Lower leg skin (tissue), 3 donors: ENCODE measurements around the gene TASP1.

Experiments used
- POLR2A ChIP-seq, 2 donors: fragments of 450-650 bp; IDR thresholded peaks; one replicate each; pipeline ENCODE4 v1.6.1; 2016 to 2017; ENCODE audit warnings: antibody characterized with exemption in 2 of 2, mild to moderate bottlenecking in 1 of 2, moderate library complexity in 1 of 2
- TF ChIP-seq, protein P1 (sequence below), 3 donors: fragments of 450-650 bp; IDR thresholded peaks; one replicate each; pipeline ENCODE4 v1.5.1; 2016; ENCODE audit warnings: antibody characterized with exemption in 3 of 3, mild to moderate bottlenecking in 3 of 3, moderate library complexity in 2 of 3

DNA sequence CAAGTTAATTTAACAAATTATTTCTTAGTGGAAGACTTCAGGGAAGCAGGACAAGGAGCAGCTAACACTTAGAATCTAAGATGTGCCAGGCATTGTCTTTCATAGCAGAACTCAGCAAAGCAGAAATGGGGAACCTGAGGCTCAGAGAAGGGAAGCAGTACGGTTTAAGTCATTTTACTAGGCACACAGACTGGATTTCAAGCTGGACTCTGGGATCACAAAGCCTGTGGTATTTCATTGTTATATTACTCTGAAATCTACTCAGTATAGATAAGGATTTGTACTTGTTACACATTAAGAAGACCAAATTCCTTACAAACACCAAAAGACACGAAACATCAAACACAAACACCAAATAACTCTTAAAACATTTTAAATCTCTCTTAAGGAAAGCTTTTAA, 218.1 kb downstream of the TASP1 start:
- TF ChIP-seq, protein P1, sequence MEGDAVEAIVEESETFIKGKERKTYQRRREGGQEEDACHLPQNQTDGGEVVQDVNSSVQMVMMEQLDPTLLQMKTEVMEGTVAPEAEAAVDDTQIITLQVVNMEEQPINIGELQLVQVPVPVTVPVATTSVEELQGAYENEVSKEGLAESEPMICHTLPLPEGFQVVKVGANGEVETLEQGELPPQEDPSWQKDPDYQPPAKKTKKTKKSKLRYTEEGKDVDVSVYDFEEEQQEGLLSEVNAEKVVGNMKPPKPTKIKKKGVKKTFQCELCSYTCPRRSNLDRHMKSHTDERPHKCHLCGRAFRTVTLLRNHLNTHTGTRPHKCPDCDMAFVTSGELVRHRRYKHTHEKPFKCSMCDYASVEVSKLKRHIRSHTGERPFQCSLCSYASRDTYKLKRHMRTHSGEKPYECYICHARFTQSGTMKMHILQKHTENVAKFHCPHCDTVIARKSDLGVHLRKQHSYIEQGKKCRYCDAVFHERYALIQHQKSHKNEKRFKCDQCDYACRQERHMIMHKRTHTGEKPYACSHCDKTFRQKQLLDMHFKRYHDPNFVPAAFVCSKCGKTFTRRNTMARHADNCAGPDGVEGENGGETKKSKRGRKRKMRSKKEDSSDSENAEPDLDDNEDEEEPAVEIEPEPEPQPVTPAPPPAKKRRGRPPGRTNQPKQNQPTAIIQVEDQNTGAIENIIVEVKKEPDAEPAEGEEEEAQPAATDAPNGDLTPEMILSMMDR (IDR thresholded peaks at IDR 0.05), result no peak
- no peak for TF ChIP-seq POLR2A (IDR thresholded peaks at IDR 0.05)
